ENCODE measurements around the gene MYH7. TPM values are rescaled to one million over a fixed set of nuclear protein-coding genes. Genes with fewer than 3 reads are reported as not detected.

The MYH7 gene
- total RNA-seq, 1 donor from 2014 or later: not detected

- no peak for DNase-seq (ENCODE audit: extremely low spot score in 2 of 2)
- Histone ChIP-seq H3K4me1 (peaks cover 12% of the 10 kb centered on the region), H3K4me3 (no peak overlapping the region), H3K27ac (no peak overlapping the region), H3K36me3 (no peaks in the 10 kb centered on the region), H3K27me3 (no peaks in the 10 kb centered on the region), H3K9me3 (no peaks in the 10 kb centered on the region)
- TF ChIP-seq POLR2A (IDR thresholded peaks at IDR 0.05) (no peak), CTCF (IDR thresholded peaks at IDR 0.05) (no peak), POLR2AphosphoS5 (IDR thresholded peaks at IDR 0.05; ENCODE audit: insufficient read depth in 1 of 2, low read depth in 1 of 2) (no peak)
- intact Hi-C loops (cut with DNase I): no loop called here
These were observed 65.2 kb downstream of the MYH7 start for GRCh38 chr14:23370221-23370620.

GRCh38 chr14:23366426-23366921 lies 69.0 kb downstream of the MYH7 start:
- TF ChIP-seq CTCF (IDR thresholded peaks at IDR 0.05) (no peak), POLR2AphosphoS5 (IDR thresholded peaks at IDR 0.05; ENCODE audit: insufficient read depth in 1 of 2, low read depth in 1 of 2) (peak in 1 of 2 donors; percentile 66), POLR2A (IDR thresholded peaks at IDR 0.05) (peak in 1 of 2 donors; percentile 46)
- Histone ChIP-seq H3K4me3 (peak overlapping the region; percentile 51 to 69), H3K36me3 (no peaks in the 10 kb centered on the region), H3K4me1 (peaks cover 44% of the 10 kb centered on the region), H3K27me3 (no peaks in the 10 kb centered on the region), H3K9me3 (no peaks in the 10 kb centered on the region), H3K27ac (peak overlapping the region; percentile 97)
- intact Hi-C loops (cut with DNase I): no loop called here
- no peak for DNase-seq (ENCODE audit: extremely low spot score in 2 of 2)

GRCh38 chr14:23365732-23366425 lies 69.6 kb downstream of the MYH7 start:
- Histone ChIP-seq H3K9me3 (no peaks in the 10 kb centered on the region), H3K4me3 (peak overlapping the region; percentile 51 to 69), H3K36me3 (no peaks in the 10 kb centered on the region), H3K27ac (peak overlapping the region; percentile 97), H3K4me1 (peaks cover 50% of the 10 kb centered on the region), H3K27me3 (no peaks in the 10 kb centered on the region)
- TF ChIP-seq POLR2AphosphoS5 (IDR thresholded peaks at IDR 0.05; ENCODE audit: insufficient read depth in 1 of 2, low read depth in 1 of 2) (peak; percentile 19 to 90), CTCF (IDR thresholded peaks at IDR 0.05) (no peak), POLR2A (IDR thresholded peaks at IDR 0.05) (peak in 1 of 2 donors; percentile 88)
- no peak for DNase-seq (ENCODE audit: extremely low spot score in 2 of 2)
- intact Hi-C loops (cut with DNase I): no loop called here

GRCh38 chr14:23365036-23365731 lies 70.3 kb downstream of the MYH7 start, which contains the start of gene EFS:
TSS of gene EFS (minus strand) at chr14:23365172. CDS start at chr14:23365025, 147 bp downstream.
- intact Hi-C loops (cut with DNase I): no loop called here
- DNase-seq (ENCODE audit: extremely low spot score in 2 of 2): no peak
- Histone ChIP-seq H3K27ac (peak within 1 kb of the TSS; percentile 97), H3K36me3 (peaks cover 0 to 5% of the 10 kb centered on the region in 2 donors), H3K27me3 (no peaks in the 10 kb centered on the region), H3K4me1 (peaks cover 56% of the 10 kb centered on the region), H3K9me3 (no peaks in the 10 kb centered on the region), H3K4me3 (peak within 1 kb of the TSS; percentile 51 to 69)
- TF ChIP-seq POLR2A (IDR thresholded peaks at IDR 0.05) (peak in 1 of 2 donors; percentile 28), POLR2AphosphoS5 (IDR thresholded peaks at IDR 0.05; ENCODE audit: insufficient read depth in 1 of 2, low read depth in 1 of 2) (peak in 1 of 2 donors; percentile 36), CTCF (IDR thresholded peaks at IDR 0.05) (no peak)
